ENCODE measurements around the gene TRMT112.
A peak's percentile ranks its signal among the peaks of the same experiment; 100 is the strongest.

DNA sequence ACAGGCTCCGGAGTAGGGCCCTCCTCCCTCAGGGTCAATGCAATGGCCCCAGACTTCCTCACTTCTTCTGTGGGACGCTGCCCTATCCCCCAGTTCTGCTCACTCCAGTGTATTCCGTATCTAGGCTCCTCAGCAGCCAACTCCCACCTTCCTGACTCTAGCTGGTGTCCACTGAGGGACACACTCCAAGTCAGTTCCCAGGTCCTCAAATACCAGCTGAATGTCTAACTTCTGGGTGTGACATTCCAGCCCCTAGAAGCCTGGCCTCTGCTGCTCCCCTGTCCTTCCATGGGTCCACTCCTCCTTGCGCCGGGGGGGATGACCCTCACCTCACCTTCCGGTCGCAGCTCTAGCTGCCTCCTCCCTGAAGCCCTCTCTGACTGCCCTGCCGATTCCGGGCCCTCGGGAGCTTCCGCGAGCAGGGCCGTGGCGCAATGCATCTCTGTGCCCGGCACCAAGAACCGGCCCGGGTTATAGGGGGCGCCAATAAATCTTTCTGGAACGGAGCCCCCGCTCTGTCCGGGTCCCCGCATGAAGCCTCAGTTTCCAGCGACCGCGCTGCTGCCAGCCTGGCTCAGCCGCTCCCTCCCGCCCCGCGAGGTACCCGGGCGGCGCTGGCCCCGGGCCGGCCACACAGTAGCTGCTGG is 48.3 kb downstream of the TRMT112 start:
- TF ChIP-seq, protein P1, sequence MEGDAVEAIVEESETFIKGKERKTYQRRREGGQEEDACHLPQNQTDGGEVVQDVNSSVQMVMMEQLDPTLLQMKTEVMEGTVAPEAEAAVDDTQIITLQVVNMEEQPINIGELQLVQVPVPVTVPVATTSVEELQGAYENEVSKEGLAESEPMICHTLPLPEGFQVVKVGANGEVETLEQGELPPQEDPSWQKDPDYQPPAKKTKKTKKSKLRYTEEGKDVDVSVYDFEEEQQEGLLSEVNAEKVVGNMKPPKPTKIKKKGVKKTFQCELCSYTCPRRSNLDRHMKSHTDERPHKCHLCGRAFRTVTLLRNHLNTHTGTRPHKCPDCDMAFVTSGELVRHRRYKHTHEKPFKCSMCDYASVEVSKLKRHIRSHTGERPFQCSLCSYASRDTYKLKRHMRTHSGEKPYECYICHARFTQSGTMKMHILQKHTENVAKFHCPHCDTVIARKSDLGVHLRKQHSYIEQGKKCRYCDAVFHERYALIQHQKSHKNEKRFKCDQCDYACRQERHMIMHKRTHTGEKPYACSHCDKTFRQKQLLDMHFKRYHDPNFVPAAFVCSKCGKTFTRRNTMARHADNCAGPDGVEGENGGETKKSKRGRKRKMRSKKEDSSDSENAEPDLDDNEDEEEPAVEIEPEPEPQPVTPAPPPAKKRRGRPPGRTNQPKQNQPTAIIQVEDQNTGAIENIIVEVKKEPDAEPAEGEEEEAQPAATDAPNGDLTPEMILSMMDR (IDR thresholded peaks at IDR 0.05), result peak in 1 of 6 experiments; percentile 4
- peak in 1 of 2 donors; percentile 86 for TF ChIP-seq POLR2A (IDR thresholded peaks at IDR 0.05)
